Measurements from ENCODE around the gene INPP4B.

Gene INPP4B

GRCh38 chr4:142142366-142143054 lies 703.6 kb downstream of the INPP4B start:
- Histone ChIP-seq H3K4me2 (ENCODE audit: low read length) (no peak overlapping the region), H3K9me2 (ENCODE audit: low read depth, low read length) (no peaks in the 10 kb centered on the region), H3K27me3 (ENCODE audit: insufficient read depth, low read length) (no peaks in the 10 kb centered on the region)

GRCh38 chr4:142141224-142141623 lies 704.9 kb downstream of the INPP4B start:
- no peaks in the 10 kb centered on the region for H3K4me1 ChIP-seq (ENCODE audit: insufficient read depth, low read length, severe bottlenecking)
- H3F3A ChIP-seq (ENCODE audit: insufficient read depth, low read length): no peaks in the 10 kb centered on the region
- H3K9me3 ChIP-seq (ENCODE audit: low read length): no peaks in the 10 kb centered on the region
- H4K20me1 ChIP-seq (ENCODE audit: insufficient read depth, low read length): no peaks in the 10 kb centered on the region
- H2AFZ ChIP-seq (ENCODE audit: low read length): no peak overlapping the region
- H3K4me2 ChIP-seq (ENCODE audit: low read length): no peak overlapping the region
- H3K79me2 ChIP-seq (ENCODE audit: insufficient read depth, low read length): no peaks in the 10 kb centered on the region
- H3K27ac ChIP-seq (ENCODE audit: low read depth, low read length, poor library complexity, severe bottlenecking): no peak overlapping the region
- H3K9me2 ChIP-seq (ENCODE audit: low read depth, low read length): no peaks in the 10 kb centered on the region
- TF ChIP-seq CTCF (IDR thresholded peaks at IDR 0.05; ENCODE audit: low read length) (no peak), EZH2 (IDR thresholded peaks at IDR 0.05; ENCODE audit: borderline replicate concordance, low read length) (no peak)
- no peaks in the 10 kb centered on the region for H3K36me3 ChIP-seq (ENCODE audit: insufficient read depth, low read length)
- no peaks in the 10 kb centered on the region for H3K27me3 ChIP-seq (ENCODE audit: insufficient read depth, low read length)
- no peak overlapping the region for H3K4me3 ChIP-seq (ENCODE audit: low read depth, low read length, poor library complexity, severe bottlenecking)
- no peak overlapping the region for H3K9ac ChIP-seq (ENCODE audit: low read length)

More at GRCh38 chr4:142142366-142143054, 703.6 kb downstream of the INPP4B start:
- H3K36me3 ChIP-seq (ENCODE audit: insufficient read depth, low read length): no peaks in the 10 kb centered on the region
- no peaks in the 10 kb centered on the region for H3K79me2 ChIP-seq (ENCODE audit: insufficient read depth, low read length)
- TF ChIP-seq EZH2 (IDR thresholded peaks at IDR 0.05; ENCODE audit: borderline replicate concordance, low read length) (no peak), CTCF (IDR thresholded peaks at IDR 0.05; ENCODE audit: low read length) (no peak)
- H3F3A ChIP-seq (ENCODE audit: insufficient read depth, low read length): no peaks in the 10 kb centered on the region
- H3K9ac ChIP-seq (ENCODE audit: low read length): no peak overlapping the region
- H3K9me3 ChIP-seq (ENCODE audit: low read length): no peaks in the 10 kb centered on the region
- no peaks in the 10 kb centered on the region for H3K4me1 ChIP-seq (ENCODE audit: insufficient read depth, low read length, severe bottlenecking)
- no peak overlapping the region for H3K27ac ChIP-seq (ENCODE audit: low read depth, low read length, poor library complexity, severe bottlenecking)
- H3K4me3 ChIP-seq (ENCODE audit: low read depth, low read length, poor library complexity, severe bottlenecking): no peak overlapping the region
- no peak overlapping the region for H2AFZ ChIP-seq (ENCODE audit: low read length)
- no peaks in the 10 kb centered on the region for H4K20me1 ChIP-seq (ENCODE audit: insufficient read depth, low read length)

- Histone ChIP-seq H2AFZ (ENCODE audit: low read length) (no peak overlapping the region), H3K4me1 (ENCODE audit: insufficient read depth, low read length, severe bottlenecking) (no peaks in the 10 kb centered on the region), H3F3A (ENCODE audit: insufficient read depth, low read length) (no peaks in the 10 kb centered on the region), H3K27me3 (ENCODE audit: insufficient read depth, low read length) (no peaks in the 10 kb centered on the region), H3K4me3 (ENCODE audit: low read depth, low read length, poor library complexity, severe bottlenecking) (no peak overlapping the region), H3K9me2 (ENCODE audit: low read depth, low read length) (no peaks in the 10 kb centered on the region), H3K36me3 (ENCODE audit: insufficient read depth, low read length) (no peaks in the 10 kb centered on the region), H3K9ac (ENCODE audit: low read length) (no peak overlapping the region), H3K27ac (ENCODE audit: low read depth, low read length, poor library complexity, severe bottlenecking) (no peak overlapping the region), H4K20me1 (ENCODE audit: insufficient read depth, low read length) (no peaks in the 10 kb centered on the region), H3K4me2 (ENCODE audit: low read length) (no peak overlapping the region), H3K9me3 (ENCODE audit: low read length) (no peaks in the 10 kb centered on the region), H3K79me2 (ENCODE audit: insufficient read depth, low read length) (no peaks in the 10 kb centered on the region)
- TF ChIP-seq EZH2 (IDR thresholded peaks at IDR 0.05; ENCODE audit: borderline replicate concordance, low read length): no peak
- TF ChIP-seq CTCF (IDR thresholded peaks at IDR 0.05; ENCODE audit: low read length): no peak
Measured at GRCh38 chr4:142130666-142131065, 715.4 kb downstream of the INPP4B start.
